HG02759 (cell line): ENCODE results near the gene NPAT.

ENCODE experiments used
- ATAC-seq: cut with Tn5 transposase; IDR thresholded peaks from one replicate; pipeline ENCODE4 v1.9.1; 2021; ENCODE audit warnings: mild to moderate bottlenecking, moderate library complexity; ENCODE audit not compliant: unreplicated experiment

The NPAT gene

GRCh38 chr11:108222574-108223347 is at the start of gene NPAT, which contains the start of gene ATM:
TSS of gene NPAT (minus strand) at chr11:108222638. CDS start at chr11:108222536, 102 bp downstream.
TSS of gene ATM (plus strand) at chr11:108223067. CDS start at chr11:108227625, 4,558 bp downstream.
- peak; percentile 81 for ATAC-seq

GRCh38 chr11:108269583-108269982 is 47.1 kb upstream of the NPAT start:
- ATAC-seq: no peak

- ATAC-seq: no peak
These were observed 30.7 kb upstream of the NPAT start for GRCh38 chr11:108253176-108253575.

GRCh38 chr11:108246885-108247284 is 24.4 kb upstream of the NPAT start:
- ATAC-seq: no peak

GRCh38 chr11:108246308-108246707 is 23.9 kb upstream of the NPAT start:
- no peak for ATAC-seq

GRCh38 chr11:108242422-108242821 is 20.0 kb upstream of the NPAT start:
- ATAC-seq: no peak

GRCh38 chr11:108241330-108242037 is 19.0 kb upstream of the NPAT start:
- ATAC-seq: no peak

GRCh38 chr11:108239076-108239475 is 16.6 kb upstream of the NPAT start:
- no peak for ATAC-seq

GRCh38 chr11:108237058-108237481 is 14.6 kb upstream of the NPAT start:
- peak; percentile 65 for ATAC-seq

- no peak for ATAC-seq
These were observed 13.2 kb upstream of the NPAT start for GRCh38 chr11:108235633-108236032.

- no peak for ATAC-seq
These were observed 12.8 kb upstream of the NPAT start for GRCh38 chr11:108235192-108235591.

GRCh38 chr11:108233277-108233945 is 11.0 kb upstream of the NPAT start:
- no peak for ATAC-seq

- ATAC-seq: no peak
These were observed 5.8 kb upstream of the NPAT start for GRCh38 chr11:108228251-108228650.

- ATAC-seq: no peak
These were observed 3.6 kb upstream of the NPAT start for GRCh38 chr11:108226036-108226435.

- ATAC-seq: no peak
These were observed 2.7 kb upstream of the NPAT start for GRCh38 chr11:108224911-108225786.

GRCh38 chr11:108224366-108224765 is 1.9 kb upstream of the NPAT start:
- no peak for ATAC-seq

GRCh38 chr11:108223348-108224149 is 1.1 kb upstream of the NPAT start:
- peak; percentile 27 for ATAC-seq

- ATAC-seq: peak; percentile 0
These were observed 396 bp downstream of the NPAT start for GRCh38 chr11:108221911-108222573.

- ATAC-seq: no peak
These were observed 1.1 kb downstream of the NPAT start for GRCh38 chr11:108221371-108221770.
